ENCODE measurements around the gene DNAH7. TPM values are rescaled to one million over a fixed set of nuclear protein-coding genes. Genes with fewer than 3 reads are reported as not detected.

DNAH7 gene
- total and polyA plus RNA-seq, 3 donors from 2014 or later: 14.9 to 27.1 (median 25.8) TPM

- Histone ChIP-seq H3K4me1 (no peaks in the 10 kb centered on the region), H3K27ac (no peak overlapping the region), H3K36me3 (ENCODE audit: low read depth, missing control alignments) (no peaks in the 10 kb centered on the region), H3K9me3 (no peaks in the 10 kb centered on the region), H3K4me3 (no peak overlapping the region), H3K27me3 (no peaks in the 10 kb centered on the region)
- no peak for TF ChIP-seq CTCF (IDR thresholded peaks at IDR 0.05)
- TF ChIP-seq POLR2A (IDR thresholded peaks at IDR 0.05): no peak
- WGBS, 2 donors: 52 to 60% methylated on average over 2 of the region's 2 CpGs
- DNase-seq: no peak
- intact Hi-C loops (cut with DNase I; ENCODE audit: low total_unique reads): no loop called here
Observed at GRCh38 chr2:196077821-196078220, 9.2 kb upstream of the DNAH7 start.

- 81 to 83% methylated on average over 5 of the region's 5 CpGs for WGBS, 2 donors
- H3K4me1 ChIP-seq: no peaks in the 10 kb centered on the region
- no peaks in the 10 kb centered on the region for H3K36me3 ChIP-seq (ENCODE audit: low read depth, missing control alignments)
- DNase-seq: no peak
- H3K4me3 ChIP-seq: no peak overlapping the region
- no peak overlapping the region for H3K27ac ChIP-seq
- TF ChIP-seq CTCF (IDR thresholded peaks at IDR 0.05): no peak
- TF ChIP-seq POLR2A (IDR thresholded peaks at IDR 0.05): no peak
- intact Hi-C loops (cut with DNase I; ENCODE audit: low total_unique reads): no loop called here
- H3K9me3 ChIP-seq: no peaks in the 10 kb centered on the region
- no peaks in the 10 kb centered on the region for H3K27me3 ChIP-seq
Observed at GRCh38 chr2:196076778-196077568, 8.3 kb upstream of the DNAH7 start.

GRCh38 chr2:196075196-196075595 is 6.6 kb upstream of the DNAH7 start:
- Histone ChIP-seq H3K27me3 (no peaks in the 10 kb centered on the region), H3K4me1 (no peaks in the 10 kb centered on the region), H3K9me3 (no peaks in the 10 kb centered on the region), H3K36me3 (ENCODE audit: low read depth, missing control alignments) (no peaks in the 10 kb centered on the region), H3K4me3 (no peak overlapping the region), H3K27ac (no peak overlapping the region)
- intact Hi-C loops (cut with DNase I; ENCODE audit: low total_unique reads): no loop called here
- TF ChIP-seq POLR2A (IDR thresholded peaks at IDR 0.05): no peak
- TF ChIP-seq CTCF (IDR thresholded peaks at IDR 0.05): no peak
- DNase-seq: no peak
- WGBS, 2 donors: 0 to 3% methylated on average over 1 of the region's 1 CpG

GRCh38 chr2:196074631-196075030 is 6.0 kb upstream of the DNAH7 start:
- Histone ChIP-seq H3K4me1 (no peaks in the 10 kb centered on the region), H3K9me3 (no peaks in the 10 kb centered on the region), H3K27me3 (no peaks in the 10 kb centered on the region), H3K27ac (no peak overlapping the region), H3K36me3 (ENCODE audit: low read depth, missing control alignments) (no peaks in the 10 kb centered on the region), H3K4me3 (no peak overlapping the region)
- intact Hi-C loops (cut with DNase I; ENCODE audit: low total_unique reads): no loop called here
- no peak for DNase-seq
- no peak for TF ChIP-seq CTCF (IDR thresholded peaks at IDR 0.05)
- TF ChIP-seq POLR2A (IDR thresholded peaks at IDR 0.05): no peak

- TF ChIP-seq CTCF (IDR thresholded peaks at IDR 0.05): no peak
- Histone ChIP-seq H3K36me3 (ENCODE audit: low read depth, missing control alignments) (no peaks in the 10 kb centered on the region), H3K4me1 (no peaks in the 10 kb centered on the region), H3K27ac (no peak overlapping the region), H3K4me3 (no peak overlapping the region), H3K27me3 (no peaks in the 10 kb centered on the region), H3K9me3 (no peaks in the 10 kb centered on the region)
- DNase-seq: no peak
- intact Hi-C loops (cut with DNase I; ENCODE audit: low total_unique reads): no loop called here
- WGBS, 2 donors: 29 to 33% methylated on average over 2 of the region's 2 CpGs
Observed at GRCh38 chr2:196073521-196073920, 4.9 kb upstream of the DNAH7 start.

All from testis (tissue), 3 donors.